Adrenal gland (tissue), 12 donors: ENCODE results near the gene CD2AP. TPM values are rescaled to one million over a fixed set of nuclear protein-coding genes. Genes with fewer than 3 reads are reported as not detected.

Experiments used
- DNase-seq, 7 donors: peaks; one replicate each; pipeline ENCODE4 v3.0.0-alpha.2; 2019 to 2020
- H3K27ac ChIP-seq, 5 donors: fragments of 200-600 bp; sonication (generic) in 4 of 5; 1 replicate in 3 of 5; 2 replicates in 2 of 5; pipeline versions ENCODE4 v1.5.1 to v1.8.0; 2016 to 2020; ENCODE audit warnings: mild to moderate bottlenecking in 1 of 5
- H3K27me3 ChIP-seq: fragments of 200-600 bp; 2 replicates; pipeline ENCODE4 v1.8.0; 2021
- H3K36me3 ChIP-seq, 2 donors: fragments of 200-600 bp; replicated peaks in 1 of 2; 1 replicate in 1 of 2; 2 replicates in 1 of 2; pipeline versions ENCODE4 v1.5.1 to v1.8.0; 2018 to 2022
- H3K4me1 ChIP-seq, 2 donors: fragments of 200-600 bp; replicated peaks in 1 of 2; 1 replicate in 1 of 2; 2 replicates in 1 of 2; pipeline versions ENCODE4 v1.5.1 to v1.8.0; 2018 to 2021
- H3K4me3 ChIP-seq, 4 donors: fragments of 200-600 bp; sonication (generic) in 3 of 4; one replicate each; pipeline ENCODE4 v1.5.1; 2016 to 2018
- H3K9me3 ChIP-seq, 3 donors: fragments of 200-600 bp; sonication (generic) in 1 of 3; replicated peaks in 1 of 3; 1 replicate in 2 of 3; 2 replicates in 1 of 3; pipeline versions ENCODE4 v1.5.1 to v1.8.0; 2016 to 2021
- CTCF ChIP-seq, 6 experiments: fragments of 450-650 bp in 4 of 6; fragments of 200-600 bp in 2 of 6; sonication (generic) in 1 of 6; IDR thresholded peaks; 1 replicate in 5 of 6; 2 replicates in 1 of 6; pipeline versions ENCODE4 v1.5.1 to v1.8.0; 2016 to 2021; ENCODE audit warnings: antibody characterized with exemption in 6 of 6, mild to moderate bottlenecking in 2 of 6, moderate library complexity in 1 of 6
- POLR2A ChIP-seq, 2 donors: fragments of 450-650 bp; IDR thresholded peaks; one replicate each; pipeline ENCODE4 v1.6.1; 2017; ENCODE audit warnings: antibody characterized with exemption in 2 of 2, mild to moderate bottlenecking in 2 of 2, moderate library complexity in 1 of 2
- WGBS, 4 donors: extraction: QIAGEN DNeasy Blood & Tissue Kit in 2 of 4; methylation state at CpG; one replicate each; pipeline versions ENCODE4 v1.1.5 to v1.1.7; 2013 to 2017; 5-methylcytosine and 5-hydroxymethylcytosine counted together
- intact Hi-C, 2 donors: fragments of 100-400 bp; cut with DNase I; formaldehyde crosslinking; loops; one replicate each; pipeline versions ENCODE4 v1.14.1 to v1.15.0; 2022 to 2023
- polyA plus RNA-seq, 3 donors: library from polyadenylated mRNA; stranded (reverse); fragments of 200-250 nt in 2 of 3; fragments of 350-450 nt in 1 of 3; fragmentation: Illumina TruSeq in 1 of 3; extraction: RNeasy Lipid Tissue Mini Kit (QIAGEN cat#74804) in 1 of 3; gene quantifications; one replicate each; pipeline ENCODE4 v1.2.3, GENCODE V29; 2013 to 2014
- total RNA-seq, 9 donors: library from RNA; depleted of rRNA in 4 of 9; stranded (reverse); fragments of >200 nt in 4 of 9; fragments of 120-200 nt in 1 of 9; fragmentation: NEBNext Ultra II Directional in 1 of 9; extraction: Animal tissue kit (Norgen Biotek cat#: 25700) in 1 of 9; gene quantifications; one replicate each; pipeline versions ENCODE4 v1.1.0 to v1.2.4, GENCODE V29; 2013 to 2023
- donor health status: healthy with polysubstance abuse.
- donor health status: Bipolar disorder and iron deficiency.
- donor health status: DM: yes; HTN: yes; CAD: no.
- donor health status: DM: no; HTN: no; CAD: no.
- donor health status: DM: no; HTN: no; CAD: no.
- donor health status: DM: yes; HTN: yes; CAD: no.

CD2AP gene
- total and polyA plus RNA-seq, 12 donors: 5.3 to 29.6 (median 20.2) TPM

DNA sequence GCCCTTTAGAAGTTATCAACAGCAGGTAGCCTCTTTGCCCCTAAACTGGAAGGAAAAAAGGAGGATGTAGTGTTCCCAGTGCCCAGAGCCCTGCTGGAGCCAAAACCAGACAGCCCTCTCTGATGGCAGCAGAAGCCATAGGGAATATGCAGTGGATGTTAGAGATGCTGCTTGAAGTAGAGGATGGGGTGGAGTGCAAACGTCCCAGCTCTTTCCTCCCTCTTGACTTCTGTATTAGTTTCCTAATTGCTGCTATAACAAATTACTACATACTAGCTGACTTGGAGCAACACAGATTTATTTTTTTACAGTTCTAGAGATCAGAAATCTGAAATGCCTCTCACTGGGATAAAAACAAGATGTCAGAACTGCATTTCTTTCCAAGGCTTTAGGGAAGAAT, 12.5 kb upstream of the CD2AP start:
- no peaks in the 10 kb centered on the region for H3K27me3 ChIP-seq
- intact Hi-C loops: no loop called here

GRCh38 chr6:47471911-47472310, 5.7 kb upstream of the CD2AP start:
- Histone ChIP-seq H3K36me3 (no peaks in the 10 kb centered on the region), H3K9me3 (no peaks in the 10 kb centered on the region), H3K27ac (no peak overlapping the region), H3K27me3 (no peaks in the 10 kb centered on the region), H3K4me1 (peaks cover 0 to 5% of the 10 kb centered on the region in 2 donors), H3K4me3 (no peak overlapping the region)
- TF ChIP-seq POLR2A (IDR thresholded peaks at IDR 0.05): no peak
- no peak for TF ChIP-seq CTCF (IDR thresholded peaks at IDR 0.05)
- intact Hi-C loops: no loop called here
- 73 to 84% (median 78%) methylated on average over 1 of the region's 1 CpG for WGBS, 4 donors
- no peak for DNase-seq

More for the DNA sequence above, 12.5 kb upstream of the CD2AP start:
- 45 to 82% (median 69%) methylated on average over 1 of the region's 1 CpG for WGBS, 4 donors
- Histone ChIP-seq H3K9me3 (no peaks in the 10 kb centered on the region), H3K4me1 (no peaks in the 10 kb centered on the region), H3K4me3 (no peak overlapping the region), H3K36me3 (no peaks in the 10 kb centered on the region), H3K27ac (no peak overlapping the region)
- no peak for DNase-seq
- TF ChIP-seq CTCF (IDR thresholded peaks at IDR 0.05): no peak

- TF ChIP-seq POLR2A (IDR thresholded peaks at IDR 0.05): no peak
- TF ChIP-seq CTCF (IDR thresholded peaks at IDR 0.05): no peak
- Histone ChIP-seq H3K4me3 (no peak overlapping the region), H3K9me3 (no peaks in the 10 kb centered on the region), H3K36me3 (no peaks in the 10 kb centered on the region), H3K4me1 (peaks cover 0 to 7% of the 10 kb centered on the region in 2 donors), H3K27ac (no peak overlapping the region), H3K27me3 (no peaks in the 10 kb centered on the region)
- intact Hi-C loops: no loop called here
- WGBS, 4 donors: 89 to 94% (median 91%) methylated on average over 1 of the region's 1 CpG
- no peak for DNase-seq
These were observed 3.7 kb upstream of the CD2AP start for GRCh38 chr6:47473791-47474346.

DNA sequence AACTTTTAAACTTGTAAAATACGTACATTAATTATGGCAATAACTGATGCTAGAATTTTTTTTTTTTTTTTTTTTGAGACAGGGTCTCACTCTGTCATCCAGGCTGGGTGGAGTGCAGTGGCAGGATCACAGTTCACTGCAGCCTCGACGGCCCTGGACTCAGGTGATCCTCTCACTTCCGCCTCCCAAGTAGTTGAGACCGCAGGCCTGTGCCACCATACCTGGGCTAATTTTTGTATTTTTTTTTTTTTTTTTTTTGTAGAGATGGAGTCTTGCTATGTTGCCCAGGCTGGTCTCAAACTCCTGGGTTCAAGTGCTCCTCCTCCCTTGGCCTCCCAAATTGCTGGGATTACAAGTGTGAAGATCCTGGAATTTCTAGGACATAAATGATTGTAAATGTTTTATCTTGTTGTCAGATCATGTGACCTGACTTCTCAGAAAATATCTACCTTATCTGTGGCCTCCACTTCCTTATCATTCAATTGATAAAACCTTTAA, 2.2 kb upstream of the CD2AP start:
- no peaks in the 10 kb centered on the region for H3K9me3 ChIP-seq
- no peak overlapping the region for H3K27ac ChIP-seq
- DNase-seq: no peak
- H3K4me3 ChIP-seq: no peak overlapping the region
- 93 to 98% (median 96%) methylated on average over 5 of the region's 5 CpGs for WGBS, 4 donors
- H3K4me1 ChIP-seq: peaks cover 7 to 14% of the 10 kb centered on the region in 2 donors
- TF ChIP-seq CTCF (IDR thresholded peaks at IDR 0.05) (no peak), POLR2A (IDR thresholded peaks at IDR 0.05) (no peak)
- no peaks in the 10 kb centered on the region for H3K36me3 ChIP-seq
- intact Hi-C loops: no loop called here
- no peaks in the 10 kb centered on the region for H3K27me3 ChIP-seq
